Cardiac septum (tissue), 1 donor: Measurements from ENCODE around the gene CEP131. TPM values are rescaled to one million over a fixed set of nuclear protein-coding genes. Genes with fewer than 3 reads are reported as not detected.

ENCODE experiments used
- DNase-seq: peaks from one replicate; pipeline ENCODE4 v3.0.0-alpha.2; 2020; ENCODE audit warnings: low spot score
- intact Hi-C: fragments of 100-400 bp; cut with DNase I; formaldehyde crosslinking; loops from one replicate; pipeline ENCODE4 v1.14.0; 2022
- total RNA-seq: library from RNA; stranded (reverse); fragmentation: NEBNext Ultra II Directional; extraction: Animal tissue kit (Norgen Biotek cat#: 25700); gene quantifications from one replicate; pipeline ENCODE4 v1.2.1, GENCODE V29; 2021
- donor health status: DM: no; HTN: no; CAD: no.

Gene CEP131
- total RNA-seq, 1 donor from 2014 or later: 6.8 TPM

- no peak for DNase-seq
- intact Hi-C loops: no loop called here
These were observed 14.9 kb downstream of the CEP131 start for GRCh38 chr17:81207610-81208581.

- no peak for DNase-seq
- intact Hi-C loops: no loop called here
These were observed 16.1 kb downstream of the CEP131 start for GRCh38 chr17:81206657-81207056.

DNA sequence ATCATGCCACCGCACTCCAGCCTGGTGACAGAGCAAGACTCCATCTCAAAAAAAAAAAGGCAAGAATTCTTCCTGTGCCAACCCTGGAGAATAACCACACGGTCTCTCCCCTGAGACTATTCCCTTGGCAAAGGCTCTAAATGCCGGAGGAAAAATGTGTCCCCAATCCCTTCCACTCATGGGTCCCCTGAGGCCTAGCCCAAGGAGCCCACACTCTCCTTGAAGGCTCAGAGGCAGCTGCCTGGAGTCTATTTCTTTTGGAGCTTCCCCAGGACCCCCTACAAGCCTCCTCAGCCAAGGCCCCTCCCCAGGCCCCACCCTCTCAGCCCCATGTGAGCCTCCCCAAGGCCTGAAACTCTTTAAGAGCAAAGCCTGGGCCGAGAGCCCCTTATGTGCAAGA is 16.6 kb downstream of the CEP131 start:
- intact Hi-C loops: no loop called here
- no peak for DNase-seq

DNA sequence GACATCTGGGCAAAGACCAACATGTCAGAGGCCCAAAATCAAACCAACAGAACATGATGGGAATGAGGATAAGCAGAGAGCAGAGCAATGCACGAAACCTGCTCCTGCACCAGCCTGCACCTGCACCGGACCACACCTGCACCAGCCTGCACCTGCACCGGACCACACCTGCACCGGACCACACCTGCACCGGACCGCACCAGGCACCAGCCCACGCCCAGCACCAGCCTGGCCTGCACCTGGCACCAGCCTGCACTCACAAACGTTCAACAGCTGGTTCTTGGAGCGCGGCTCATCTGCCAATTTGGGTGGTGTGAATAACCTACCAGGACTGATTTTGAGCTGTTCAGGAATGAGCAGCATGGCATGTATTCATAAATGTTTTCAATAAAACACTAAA is 18.2 kb downstream of the CEP131 start:
- intact Hi-C loops: loop anchor here (5.0 kb wide), 1 partner anchor 62 kb away; no protein-coding TSS in a partner anchor
- DNase-seq: no peak

GRCh38 chr17:81203136-81203535 is 19.6 kb downstream of the CEP131 start:
- no peak for DNase-seq
- intact Hi-C loops: loop anchor here (5.0 kb wide), 1 partner anchor 61 kb away; no protein-coding TSS in a partner anchor

DNA sequence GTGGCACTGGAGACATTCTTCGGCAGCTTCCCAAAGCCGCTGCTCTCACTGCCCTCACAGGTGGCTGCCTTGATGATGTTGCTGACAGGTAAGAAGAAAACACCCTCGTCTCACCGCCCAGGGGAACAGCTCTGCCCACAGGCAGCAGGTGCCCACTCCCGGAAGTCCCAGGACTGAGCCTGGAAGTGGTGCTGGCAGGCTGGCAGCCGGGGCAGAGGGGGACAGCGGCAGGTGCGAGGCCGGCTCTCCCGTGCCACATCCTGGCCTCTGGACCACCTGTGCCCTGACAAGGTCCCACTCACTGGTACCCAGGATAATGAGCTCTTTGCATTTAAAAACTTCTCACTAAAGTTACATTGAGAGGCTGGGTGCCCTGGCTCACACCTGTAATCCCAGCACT is 20.4 kb downstream of the CEP131 start:
- no peak for DNase-seq
- intact Hi-C loops: loop anchor here (5.0 kb wide), 1 partner anchor 60 kb away; no protein-coding TSS in a partner anchor

DNA sequence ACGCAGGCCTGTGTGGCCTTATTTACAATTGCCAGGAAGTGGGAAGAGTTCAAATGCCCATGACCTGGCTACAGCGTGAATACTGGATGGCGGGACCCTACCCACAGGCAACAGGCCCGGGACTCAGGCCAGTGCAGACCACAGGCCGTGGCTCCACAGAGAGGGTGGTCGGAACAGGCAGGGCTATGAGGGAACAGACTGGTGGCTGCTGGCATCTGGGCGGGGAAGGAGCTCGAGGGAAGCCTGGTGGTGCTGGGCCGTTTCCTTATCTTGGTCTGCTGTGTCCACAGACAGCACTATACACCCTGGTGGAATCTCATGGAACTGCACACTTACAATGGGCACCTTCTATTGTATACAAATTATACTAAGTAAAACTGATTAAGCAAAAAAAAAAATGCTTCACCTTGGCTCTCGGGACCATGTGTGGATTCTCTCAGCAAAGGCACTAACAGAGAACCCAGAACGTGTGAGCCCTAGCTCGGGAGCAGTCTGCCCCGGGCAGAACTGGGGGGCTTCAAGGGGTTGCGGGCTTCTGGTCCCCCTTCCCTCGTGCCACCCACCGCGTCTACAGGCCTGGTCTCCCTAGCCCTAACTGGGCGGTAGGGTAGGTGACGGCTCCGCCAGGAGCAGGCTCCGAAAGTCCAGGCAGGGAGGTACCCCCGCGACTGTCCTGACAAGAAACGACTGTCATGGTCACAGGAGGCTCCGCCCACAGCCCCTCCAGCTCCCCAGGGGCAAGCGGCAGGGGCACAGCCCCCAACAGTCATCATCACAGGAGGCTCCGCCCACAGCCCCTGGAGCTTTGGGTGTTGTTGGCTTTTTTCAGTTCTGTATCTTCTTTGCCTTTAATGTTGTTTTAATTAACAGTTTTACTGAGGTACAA is 21.8 kb downstream of the CEP131 start:
- intact Hi-C loops: loop anchor here (5.0 kb wide), 1 partner anchor 59 kb away; no protein-coding TSS in a partner anchor
- DNase-seq: no peak

DNA sequence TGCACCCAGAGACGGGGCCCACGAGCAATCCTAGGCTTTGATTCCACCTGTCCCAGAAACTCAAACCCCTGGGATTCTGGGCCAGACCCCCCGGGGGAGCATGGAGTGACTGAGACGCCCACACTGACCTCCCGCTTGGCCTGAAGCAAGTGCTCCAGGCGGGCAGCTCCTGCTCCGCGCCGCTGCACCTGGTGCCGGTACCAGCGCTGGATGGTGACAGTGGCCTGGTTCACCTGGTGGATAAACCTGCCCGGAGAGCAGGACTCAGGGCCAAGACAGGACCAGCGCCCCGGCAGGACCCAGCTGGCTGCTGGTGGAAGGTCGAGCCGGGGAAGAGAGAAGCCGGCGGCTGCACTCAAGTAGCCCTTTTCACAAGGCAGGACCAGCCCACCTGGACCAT is 22.6 kb downstream of the CEP131 start:
- no peak for DNase-seq
- intact Hi-C loops: loop anchor here (5.0 kb wide), 1 partner anchor 58 kb away; no protein-coding TSS in a partner anchor

DNA sequence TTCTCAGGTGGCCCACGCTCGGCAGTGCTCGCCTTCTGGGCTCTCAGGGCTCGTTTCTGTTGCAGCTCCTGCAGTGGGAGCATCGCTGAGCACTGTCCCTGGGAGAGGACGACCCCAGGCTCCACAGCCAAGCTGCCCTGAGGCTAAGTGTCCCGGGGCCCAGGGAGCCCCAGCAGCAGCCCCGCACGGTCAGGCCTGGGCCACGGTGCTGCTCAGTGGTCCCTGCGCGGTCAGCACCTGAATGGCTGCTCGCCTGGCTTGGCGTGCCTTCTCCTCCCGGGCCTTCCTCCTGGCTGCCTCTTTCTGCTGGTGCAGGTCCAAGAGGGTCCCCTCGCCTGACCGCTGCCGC is 23.3 kb downstream of the CEP131 start:
- intact Hi-C loops: no loop called here
- DNase-seq: no peak

DNA sequence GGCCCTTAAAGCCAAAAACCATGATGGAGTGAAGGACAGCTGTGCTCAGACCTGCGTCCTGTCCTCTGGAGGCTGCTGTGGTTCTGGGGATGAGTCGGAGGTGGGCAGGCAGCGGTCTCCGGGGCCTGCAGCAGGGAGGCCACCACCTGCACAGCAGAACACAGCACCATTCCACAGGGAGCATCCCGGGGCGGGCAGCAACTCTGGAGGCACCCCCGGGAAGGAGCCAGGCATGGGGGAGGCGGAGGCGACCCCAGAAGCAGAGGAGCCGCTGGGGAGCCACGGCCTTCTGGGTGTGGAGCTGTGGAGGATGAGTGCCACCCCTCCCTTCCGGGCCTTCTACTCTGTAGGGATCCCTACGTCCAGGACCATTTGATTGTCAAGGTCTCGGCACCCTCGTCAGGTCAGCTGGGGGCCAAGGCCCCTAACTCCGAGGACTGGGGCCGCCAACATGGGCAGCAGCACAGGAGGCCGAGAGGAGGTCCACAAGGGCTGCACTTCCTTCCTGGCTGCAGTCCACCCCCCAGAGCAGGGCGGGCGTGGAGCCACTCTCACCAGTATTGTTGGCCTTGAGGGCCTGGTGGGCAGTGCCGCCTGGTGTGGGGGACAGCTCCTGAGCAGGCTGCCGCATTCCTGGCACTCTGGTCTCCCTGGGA is 23.8 kb downstream of the CEP131 start:
- no peak for DNase-seq
- intact Hi-C loops: no loop called here

DNA sequence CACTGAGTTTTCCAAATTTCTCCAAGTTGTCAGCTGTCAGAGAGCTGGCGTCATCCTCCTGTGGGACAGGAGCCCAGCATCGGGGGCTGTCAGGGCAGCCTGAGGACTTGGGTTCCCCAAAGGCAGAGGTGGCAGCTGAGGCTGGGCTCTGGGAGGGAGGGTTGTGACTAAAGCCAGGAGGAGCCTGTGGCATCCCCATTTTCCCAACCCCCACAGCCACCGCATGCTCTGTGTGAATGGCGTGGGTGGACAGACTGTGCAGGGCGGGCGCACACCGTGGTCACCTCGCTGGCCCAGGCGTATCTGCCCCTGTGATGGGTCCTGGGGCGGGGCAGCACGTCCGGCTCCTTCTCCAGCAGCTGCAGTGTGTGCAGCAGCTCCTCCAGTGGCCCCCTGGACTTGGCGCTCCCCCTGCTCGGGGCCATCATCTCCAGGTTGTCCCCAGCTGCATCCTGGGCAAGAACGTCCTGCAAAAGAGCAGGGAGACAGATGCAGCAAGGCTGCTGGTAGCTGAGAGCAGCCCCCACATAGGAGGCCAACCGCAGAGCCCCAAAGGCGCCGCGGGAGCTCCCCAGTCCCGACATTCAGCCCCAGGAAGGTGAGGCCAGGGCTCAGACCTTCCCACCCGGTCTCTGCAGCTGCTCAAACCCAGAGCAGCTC is 24.8 kb downstream of the CEP131 start:
- intact Hi-C loops: no loop called here
- no peak for DNase-seq

GRCh38 chr17:81197409-81197795 is 25.4 kb downstream of the CEP131 start:
- DNase-seq: no peak

GRCh38 chr17:81196505-81197408 is 26.0 kb downstream of the CEP131 start:
- intact Hi-C loops: no loop called here
- DNase-seq: no peak

More at GRCh38 chr17:81197409-81197795, 25.4 kb downstream of the CEP131 start:
- intact Hi-C loops: no loop called here

DNA sequence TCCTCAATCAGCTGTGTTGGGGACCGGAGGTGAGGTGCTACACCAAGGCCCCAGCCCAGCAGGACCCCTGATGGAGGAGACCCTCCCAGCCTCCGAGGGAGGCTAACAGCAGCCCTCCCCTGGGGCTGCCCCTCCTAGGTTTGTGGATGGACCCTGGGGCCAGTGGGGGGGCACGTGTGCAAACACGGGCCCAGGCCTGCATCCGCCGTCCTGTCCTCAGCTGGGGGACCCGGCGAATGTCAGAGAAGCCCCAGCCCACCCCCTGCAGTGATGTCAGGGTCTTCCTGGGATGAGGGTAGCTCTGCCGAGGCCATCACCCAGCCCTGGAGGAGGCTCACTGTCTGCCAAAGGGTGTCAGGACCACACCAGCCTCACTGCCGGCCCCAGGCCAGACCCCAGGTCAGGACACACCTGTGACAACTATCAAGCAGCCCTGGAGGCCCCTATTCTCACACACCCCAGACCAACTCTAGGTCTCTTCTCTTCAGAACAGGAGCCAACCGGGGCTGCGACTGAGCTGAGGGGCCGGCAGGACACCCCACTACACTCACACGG is 26.7 kb downstream of the CEP131 start:
- intact Hi-C loops: no loop called here
- no peak for DNase-seq

GRCh38 chr17:81194941-81195901 is 27.5 kb downstream of the CEP131 start:
- DNase-seq: peak; percentile 80
- intact Hi-C loops: no loop called here

DNA sequence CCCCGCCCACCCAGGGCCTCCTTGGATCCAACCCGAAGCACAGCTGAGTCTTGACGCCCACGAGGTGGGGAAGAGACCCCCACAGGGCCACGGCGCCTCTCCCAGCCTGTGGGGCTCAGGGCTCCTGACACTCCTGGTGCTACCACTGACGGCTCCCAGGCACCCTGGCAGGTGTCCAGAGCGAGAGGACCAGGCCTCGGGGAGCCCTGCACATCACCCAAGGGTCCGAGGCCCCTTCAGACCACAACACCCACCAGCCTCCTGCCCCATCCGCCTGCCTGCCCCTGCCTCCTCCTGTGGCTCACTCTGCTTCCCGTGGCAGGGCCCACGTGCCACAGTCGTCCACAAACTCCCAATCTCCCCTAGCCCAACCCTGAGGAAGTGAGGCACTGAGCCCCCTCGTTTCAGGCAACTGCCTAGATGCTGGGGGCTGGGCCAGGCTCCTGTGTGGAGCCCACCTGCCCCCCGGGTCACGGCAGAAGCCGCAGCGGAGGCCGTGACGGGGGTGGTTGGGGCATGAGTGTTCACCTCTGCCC is 28.5 kb downstream of the CEP131 start:
- no peak for DNase-seq
- intact Hi-C loops: no loop called here
